Measurements from ENCODE around the gene PRDX6.
A peak's percentile ranks its signal among the peaks of the same experiment; 100 is the strongest.

The PRDX6 gene

GRCh38 chr1:173520799-173521198 is 43.7 kb downstream of the PRDX6 start:
- H3K9me3 ChIP-seq (replicated peaks; ENCODE audit: insufficient read depth, low read length): no peaks in the 10 kb centered on the region
- H4K20me1 ChIP-seq (ENCODE audit: insufficient read depth, low read length): no peaks in the 10 kb centered on the region
- no peaks in the 10 kb centered on the region for H3K4me1 ChIP-seq (ENCODE audit: low read length)
- H3K27ac ChIP-seq (ENCODE audit: low read length): no peak overlapping the region
- no peaks in the 10 kb centered on the region for H3F3A ChIP-seq (ENCODE audit: insufficient read depth, low read length)
- DNase-seq: no peak
- no peak overlapping the region for H3K4me2 ChIP-seq (ENCODE audit: low read depth, low read length)
- no peak overlapping the region for H3K9ac ChIP-seq (ENCODE audit: low read length)
- H3K9me2 ChIP-seq (replicated peaks; ENCODE audit: insufficient read depth, low read length): no peaks in the 10 kb centered on the region
- H3K36me3 ChIP-seq (replicated peaks; ENCODE audit: insufficient read depth, low read length): no peaks in the 10 kb centered on the region
- no peaks in the 10 kb centered on the region for H3K79me2 ChIP-seq (ENCODE audit: low read length)
- TF ChIP-seq EZH2phosphoT487 (IDR thresholded peaks at IDR 0.05; ENCODE audit: low read length) (no peak), EZH2 (optimal IDR thresholded peaks at IDR 0.05; ENCODE audit: low read depth, low read length) (no peak), CTCF (IDR thresholded peaks at IDR 0.05; ENCODE audit: low read length) (no peak)
- H3K27me3 ChIP-seq (replicated peaks; ENCODE audit: insufficient read depth, low read length): no peaks in the 10 kb centered on the region
- no peak overlapping the region for H2AFZ ChIP-seq (ENCODE audit: low read length)
- no peak overlapping the region for H3K4me3 ChIP-seq (ENCODE audit: low read length)

- Histone ChIP-seq H3K27ac (ENCODE audit: low read length) (no peak overlapping the region), H3K4me3 (ENCODE audit: low read length) (no peak overlapping the region), H3K27me3 (replicated peaks; ENCODE audit: insufficient read depth, low read length) (no peaks in the 10 kb centered on the region), H3K9me3 (replicated peaks; ENCODE audit: insufficient read depth, low read length) (no peaks in the 10 kb centered on the region), H3K36me3 (replicated peaks; ENCODE audit: insufficient read depth, low read length) (no peaks in the 10 kb centered on the region), H2AFZ (ENCODE audit: low read length) (no peak overlapping the region), H3K9ac (ENCODE audit: low read length) (no peak overlapping the region), H4K20me1 (ENCODE audit: insufficient read depth, low read length) (no peaks in the 10 kb centered on the region), H3F3A (ENCODE audit: insufficient read depth, low read length) (no peaks in the 10 kb centered on the region), H3K4me2 (ENCODE audit: low read depth, low read length) (no peak overlapping the region), H3K9me2 (replicated peaks; ENCODE audit: insufficient read depth, low read length) (no peaks in the 10 kb centered on the region), H3K79me2 (ENCODE audit: low read length) (no peaks in the 10 kb centered on the region), H3K4me1 (ENCODE audit: low read length) (no peaks in the 10 kb centered on the region)
- DNase-seq: no peak
- TF ChIP-seq EZH2 (optimal IDR thresholded peaks at IDR 0.05; ENCODE audit: low read depth, low read length) (no peak), CTCF (IDR thresholded peaks at IDR 0.05; ENCODE audit: low read length) (no peak), EZH2phosphoT487 (IDR thresholded peaks at IDR 0.05; ENCODE audit: low read length) (no peak)
Observed at GRCh38 chr1:173523329-173523728, 46.2 kb downstream of the PRDX6 start.

GRCh38 chr1:173525926-173526325 is 48.8 kb downstream of the PRDX6 start:
- Histone ChIP-seq H3K79me2 (ENCODE audit: low read length) (no peaks in the 10 kb centered on the region), H2AFZ (ENCODE audit: low read length) (no peak overlapping the region), H3K4me1 (ENCODE audit: low read length) (no peaks in the 10 kb centered on the region), H3K4me2 (ENCODE audit: low read depth, low read length) (no peak overlapping the region), H3K9me3 (replicated peaks; ENCODE audit: insufficient read depth, low read length) (no peaks in the 10 kb centered on the region), H3K9ac (ENCODE audit: low read length) (no peak overlapping the region), H3K27me3 (replicated peaks; ENCODE audit: insufficient read depth, low read length) (no peaks in the 10 kb centered on the region), H3K36me3 (replicated peaks; ENCODE audit: insufficient read depth, low read length) (no peaks in the 10 kb centered on the region), H3K27ac (ENCODE audit: low read length) (no peak overlapping the region), H3F3A (ENCODE audit: insufficient read depth, low read length) (no peaks in the 10 kb centered on the region), H3K4me3 (ENCODE audit: low read length) (no peak overlapping the region), H4K20me1 (ENCODE audit: insufficient read depth, low read length) (no peaks in the 10 kb centered on the region), H3K9me2 (replicated peaks; ENCODE audit: insufficient read depth, low read length) (no peaks in the 10 kb centered on the region)
- DNase-seq: peak; percentile 2
- no peak for TF ChIP-seq CTCF (IDR thresholded peaks at IDR 0.05; ENCODE audit: low read length)
- no peak for TF ChIP-seq EZH2phosphoT487 (IDR thresholded peaks at IDR 0.05; ENCODE audit: low read length)
- no peak for TF ChIP-seq EZH2 (optimal IDR thresholded peaks at IDR 0.05; ENCODE audit: low read depth, low read length)
